Measurements from ENCODE around the gene FAH. TPM values are rescaled to one million over a fixed set of nuclear protein-coding genes. Genes with fewer than 3 reads are reported as not detected.

Gene FAH
- total RNA-seq, 4 donors from 2014 or later, result 22.0 to 42.0 (median 37.7) TPM

GRCh38 chr15:80180468-80180867, 27.7 kb downstream of the FAH start:
- DNase-seq (ENCODE audit: low spot score in 2 of 2), result no peak
- Histone ChIP-seq H3K4me1 (no peaks in the 10 kb centered on the region), H3K9me3 (no peaks in the 10 kb centered on the region), H3K27me3 (no peaks in the 10 kb centered on the region), H3K36me3 (peaks cover 0 to 92% (median 5%) of the 10 kb centered on the region in 3 donors), H3K27ac (peak overlapping the region in 1 of 4 donors; percentile 85), H3K4me3 (no peak overlapping the region)
- 72 to 80% methylated on average over 7 of the region's 7 CpGs for WGBS, 2 donors
- TF ChIP-seq EP300 (IDR thresholded peaks at IDR 0.05) (no peak), POLR2A (IDR thresholded peaks at IDR 0.05) (no peak)
- TF ChIP-seq, protein P1, sequence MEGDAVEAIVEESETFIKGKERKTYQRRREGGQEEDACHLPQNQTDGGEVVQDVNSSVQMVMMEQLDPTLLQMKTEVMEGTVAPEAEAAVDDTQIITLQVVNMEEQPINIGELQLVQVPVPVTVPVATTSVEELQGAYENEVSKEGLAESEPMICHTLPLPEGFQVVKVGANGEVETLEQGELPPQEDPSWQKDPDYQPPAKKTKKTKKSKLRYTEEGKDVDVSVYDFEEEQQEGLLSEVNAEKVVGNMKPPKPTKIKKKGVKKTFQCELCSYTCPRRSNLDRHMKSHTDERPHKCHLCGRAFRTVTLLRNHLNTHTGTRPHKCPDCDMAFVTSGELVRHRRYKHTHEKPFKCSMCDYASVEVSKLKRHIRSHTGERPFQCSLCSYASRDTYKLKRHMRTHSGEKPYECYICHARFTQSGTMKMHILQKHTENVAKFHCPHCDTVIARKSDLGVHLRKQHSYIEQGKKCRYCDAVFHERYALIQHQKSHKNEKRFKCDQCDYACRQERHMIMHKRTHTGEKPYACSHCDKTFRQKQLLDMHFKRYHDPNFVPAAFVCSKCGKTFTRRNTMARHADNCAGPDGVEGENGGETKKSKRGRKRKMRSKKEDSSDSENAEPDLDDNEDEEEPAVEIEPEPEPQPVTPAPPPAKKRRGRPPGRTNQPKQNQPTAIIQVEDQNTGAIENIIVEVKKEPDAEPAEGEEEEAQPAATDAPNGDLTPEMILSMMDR (IDR thresholded peaks at IDR 0.05), result no peak

GRCh38 chr15:80180986-80181385, 28.2 kb downstream of the FAH start:
- Histone ChIP-seq H3K4me3 (no peak overlapping the region), H3K9me3 (no peaks in the 10 kb centered on the region), H3K27me3 (no peaks in the 10 kb centered on the region), H3K36me3 (peaks cover 0 to 92% (median 5%) of the 10 kb centered on the region in 3 donors), H3K4me1 (no peaks in the 10 kb centered on the region), H3K27ac (no peak overlapping the region)
- TF ChIP-seq EP300 (IDR thresholded peaks at IDR 0.05) (no peak), POLR2A (IDR thresholded peaks at IDR 0.05) (no peak)
- TF ChIP-seq, protein P1 (IDR thresholded peaks at IDR 0.05), result no peak
- no peak for DNase-seq (ENCODE audit: low spot score in 2 of 2)
- WGBS, 2 donors, result 95% methylated on average over 10 of the region's 10 CpGs

GRCh38 chr15:80182611-80183261, 29.9 kb downstream of the FAH start:
- TF ChIP-seq EP300 (IDR thresholded peaks at IDR 0.05) (no peak), POLR2A (IDR thresholded peaks at IDR 0.05) (no peak)
- TF ChIP-seq, protein P1 (IDR thresholded peaks at IDR 0.05), result no peak
- Histone ChIP-seq H3K4me1 (no peaks in the 10 kb centered on the region), H3K27me3 (no peaks in the 10 kb centered on the region), H3K36me3 (peaks cover 0 to 92% (median 5%) of the 10 kb centered on the region in 3 donors), H3K9me3 (no peaks in the 10 kb centered on the region), H3K27ac (peak overlapping the region in 1 of 4 donors; percentile 7), H3K4me3 (no peak overlapping the region)
- DNase-seq (ENCODE audit: low spot score in 2 of 2), result no peak
- 45 to 54% methylated on average over 5 of the region's 5 CpGs for WGBS, 2 donors

DNA sequence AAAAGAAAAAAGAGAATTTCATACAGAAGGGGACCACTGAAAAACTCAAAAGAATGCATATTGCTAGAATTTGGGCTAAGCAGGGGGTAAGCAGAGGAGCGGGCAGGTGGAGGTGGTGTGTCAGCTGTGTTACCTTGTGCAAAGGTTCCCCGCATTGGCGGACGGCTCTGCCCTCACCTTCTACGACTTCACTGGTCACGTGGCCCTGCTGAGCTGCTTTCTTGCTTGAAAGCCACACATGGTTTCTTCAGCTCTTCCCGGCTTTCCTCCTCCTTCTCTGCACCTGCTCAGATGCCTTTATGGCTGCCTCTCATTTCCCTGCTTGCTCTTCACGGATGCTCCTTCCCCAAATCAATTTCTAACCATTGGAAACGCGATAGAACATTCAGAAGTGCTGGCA, 30.5 kb downstream of the FAH start:
- WGBS, 2 donors, result 90 to 92% methylated on average over 10 of the region's 10 CpGs
- H3K27me3 ChIP-seq, result no peaks in the 10 kb centered on the region
- peaks cover 0 to 89% (median 5%) of the 10 kb centered on the region in 3 donors for H3K36me3 ChIP-seq
- H3K4me3 ChIP-seq, result no peak overlapping the region
- peak overlapping the region in 1 of 4 donors; percentile 7 for H3K27ac ChIP-seq
- DNase-seq (ENCODE audit: low spot score in 2 of 2), result no peak
- no peaks in the 10 kb centered on the region for H3K4me1 ChIP-seq
- TF ChIP-seq EP300 (IDR thresholded peaks at IDR 0.05), result no peak
- TF ChIP-seq, protein P1 (IDR thresholded peaks at IDR 0.05), result no peak
- no peak for TF ChIP-seq POLR2A (IDR thresholded peaks at IDR 0.05)
- no peaks in the 10 kb centered on the region for H3K9me3 ChIP-seq

DNA sequence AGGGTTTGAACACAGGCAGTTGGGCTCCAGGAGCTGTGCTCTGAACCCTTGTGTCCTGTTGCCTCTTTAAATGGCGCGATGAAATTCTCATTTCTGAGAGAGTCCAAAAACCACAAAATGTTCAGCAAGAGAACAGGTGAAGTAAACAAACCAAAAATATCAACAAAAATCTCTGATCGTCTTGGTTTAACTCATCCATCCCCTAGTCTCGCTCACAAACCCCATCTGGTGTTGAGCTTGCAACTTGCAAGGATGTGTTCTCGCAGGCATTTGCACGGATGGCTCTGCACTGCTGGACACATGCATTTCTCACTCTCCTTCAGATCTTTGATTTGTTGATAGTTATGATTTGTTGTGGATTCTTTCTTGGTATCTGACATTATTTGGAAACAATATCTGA, 31.1 kb downstream of the FAH start:
- TF ChIP-seq POLR2A (IDR thresholded peaks at IDR 0.05) (no peak), EP300 (IDR thresholded peaks at IDR 0.05) (no peak)
- TF ChIP-seq, protein P1 (IDR thresholded peaks at IDR 0.05), result no peak
- 77 to 83% methylated on average over 6 of the region's 6 CpGs for WGBS, 2 donors
- no peaks in the 10 kb centered on the region for H3K4me1 ChIP-seq
- H3K27me3 ChIP-seq, result no peaks in the 10 kb centered on the region
- H3K36me3 ChIP-seq, result peaks cover 0 to 85% (median 5%) of the 10 kb centered on the region in 3 donors
- DNase-seq (ENCODE audit: low spot score in 2 of 2), result no peak
- no peak overlapping the region for H3K4me3 ChIP-seq
- H3K9me3 ChIP-seq, result no peaks in the 10 kb centered on the region
- no peak overlapping the region for H3K27ac ChIP-seq

Measured in tibial nerve (tissue), 4 donors.